NCI-H524 (cell line): ENCODE results near the gene PRKCA.
"Not testable (repeated sequence)": the region's sequence is repeated elsewhere in the genome, so short reads cannot be mapped to it uniquely, and the experiment has no call there.

Experiments used
- DNase-seq, 2 experiments: peaks; one replicate each; lab custom pipeline; 2025; lab: John Stamatoyannopoulos, UW

The PRKCA gene

DNA sequence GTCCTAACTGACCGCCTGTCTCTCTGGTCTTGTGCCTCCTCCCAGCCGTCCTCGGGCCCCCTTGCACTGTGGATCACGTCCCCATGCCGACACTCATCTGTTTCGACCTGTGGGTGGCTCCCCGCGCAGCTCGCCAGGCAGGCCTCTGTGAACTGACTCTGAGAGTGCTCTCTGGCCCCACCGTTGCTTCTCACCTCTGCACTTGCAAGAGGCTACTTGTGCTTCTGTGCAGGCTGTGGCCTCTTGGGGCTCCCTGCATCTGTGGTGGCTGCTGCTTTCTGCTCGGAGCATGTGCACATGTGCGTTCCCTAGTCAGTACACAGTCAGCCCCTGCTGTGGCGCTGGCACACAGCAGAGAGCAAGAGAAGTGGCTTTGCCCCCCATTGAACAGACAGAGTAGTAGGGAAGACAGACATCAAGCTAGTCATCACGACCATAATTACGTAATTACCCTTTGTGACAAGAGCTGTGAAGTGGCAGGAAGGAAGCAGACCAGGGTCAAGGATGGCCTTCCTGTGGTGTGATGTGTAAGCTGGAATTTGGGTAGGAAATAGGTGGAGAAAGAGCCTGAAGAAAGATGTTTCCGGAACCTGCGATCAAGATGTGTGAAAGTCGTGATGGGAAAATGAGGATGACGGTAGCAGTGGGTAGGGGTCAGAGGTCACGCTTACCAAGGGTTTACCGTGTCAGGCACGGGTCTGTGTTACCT is 276.5 kb downstream of the PRKCA start:
- no peak for DNase-seq

DNA sequence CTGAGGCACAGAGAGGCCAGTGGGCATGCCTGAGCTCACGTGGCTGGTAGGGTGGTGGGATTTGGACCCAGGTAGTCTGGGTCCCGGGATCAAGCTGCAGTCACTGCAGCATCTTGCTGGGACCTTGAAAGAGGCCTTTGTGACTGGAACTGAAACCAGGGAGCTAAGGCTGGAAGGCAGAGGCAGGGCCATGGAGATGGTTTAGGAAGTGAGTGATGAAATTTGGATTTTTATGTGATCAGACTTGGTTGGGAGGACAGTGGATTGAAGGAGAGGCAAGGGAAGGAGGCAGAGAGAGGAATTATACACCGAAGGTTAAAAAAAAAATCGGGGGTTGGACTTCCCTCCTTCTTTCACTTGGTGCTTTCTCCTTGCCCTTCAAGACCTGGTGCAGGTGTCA is 277.1 kb downstream of the PRKCA start:
- no peak for DNase-seq

DNA sequence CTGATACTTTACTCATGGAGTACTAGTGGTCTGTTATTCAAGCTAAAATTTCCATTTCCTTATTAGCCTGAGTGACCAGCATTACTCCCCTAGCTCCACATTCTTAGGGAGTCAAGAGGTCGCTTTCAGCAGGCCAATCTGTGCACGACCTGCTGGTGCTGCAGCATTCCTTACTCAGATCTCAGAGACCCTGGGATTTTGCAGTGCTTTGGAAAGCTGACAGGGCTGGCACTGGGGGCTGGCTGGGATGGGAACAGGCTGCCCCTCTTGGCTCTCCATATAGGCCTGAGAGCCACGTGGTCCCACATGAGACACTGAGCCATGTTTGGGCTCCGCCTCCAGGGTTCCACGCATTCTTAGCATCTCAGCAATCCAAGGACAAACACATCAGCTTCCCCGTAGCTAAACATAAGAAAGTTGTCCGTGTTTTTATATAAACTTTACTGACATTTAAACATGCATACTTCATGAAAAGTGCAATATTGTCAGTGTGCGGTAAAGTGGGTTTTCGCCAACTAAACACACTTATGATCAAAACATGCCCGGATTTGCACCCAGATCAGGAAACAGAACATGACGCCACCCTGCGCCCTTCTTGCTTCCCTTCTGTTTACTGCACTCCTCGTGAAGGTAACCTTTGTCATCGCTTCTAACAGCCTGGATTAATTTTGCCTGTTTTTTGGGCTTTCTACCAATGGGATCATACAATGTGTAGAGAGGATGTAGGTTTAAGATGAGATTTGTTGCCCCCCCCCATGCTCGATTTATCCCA is 278.0 kb downstream of the PRKCA start:
- no peak for DNase-seq

GRCh38 chr17:66580956-66581391 is 278.6 kb downstream of the PRKCA start:
- DNase-seq, result no peak

GRCh38 chr17:66582373-66583111 is 280.1 kb downstream of the PRKCA start:
- no peak for DNase-seq

- DNase-seq, result no peak
Observed at GRCh38 chr17:66583112-66583748, 280.8 kb downstream of the PRKCA start.

- no peak for DNase-seq
Observed at GRCh38 chr17:66584927-66585326, 282.5 kb downstream of the PRKCA start.

DNA sequence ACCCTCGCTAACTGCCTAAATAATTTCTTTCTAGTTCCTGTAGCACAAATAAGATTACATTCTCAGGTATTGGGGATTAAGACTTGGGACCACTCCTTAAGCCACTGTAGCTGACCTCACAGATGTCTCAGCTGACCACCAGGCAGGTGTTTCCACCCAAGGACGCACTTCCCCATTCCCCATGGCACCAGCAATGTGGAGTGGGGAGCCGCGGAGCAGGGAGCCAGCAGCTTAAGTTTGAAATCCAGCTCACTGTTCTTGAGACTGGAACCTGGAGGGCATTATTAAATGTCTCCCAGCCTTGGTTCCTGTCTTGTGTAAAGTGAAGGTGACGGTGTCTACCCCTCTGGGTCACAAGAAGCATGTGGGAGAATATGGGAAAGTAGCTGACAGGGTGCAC is 283.1 kb downstream of the PRKCA start:
- no peak for DNase-seq

GRCh38 chr17:66589892-66590291 is 287.5 kb downstream of the PRKCA start:
- no peak for DNase-seq

- no peak for DNase-seq
Observed at GRCh38 chr17:66593116-66593515, 290.7 kb downstream of the PRKCA start.

DNA sequence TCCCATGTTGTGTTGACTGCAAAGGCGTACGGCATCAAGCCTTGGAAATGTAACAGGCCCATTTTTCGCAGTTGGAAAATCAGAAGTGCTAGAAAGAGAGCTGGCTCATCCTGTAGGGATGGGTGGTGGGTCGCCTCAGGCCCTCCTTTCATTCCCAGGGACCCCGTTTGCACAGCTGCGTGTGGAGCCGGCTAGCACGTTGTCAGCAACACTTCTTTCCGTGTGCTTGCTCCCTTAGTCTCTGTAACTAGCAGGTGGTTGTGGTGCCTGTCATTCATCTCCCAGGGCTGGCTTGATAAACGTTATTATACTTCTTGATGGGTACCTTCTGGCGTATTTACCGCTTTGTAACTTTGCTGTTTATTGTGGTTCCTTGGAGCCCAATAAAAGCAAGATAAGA is 293.5 kb downstream of the PRKCA start:
- DNase-seq, result no peak

- DNase-seq, result no peak
Observed at GRCh38 chr17:66602659-66603384, 300.4 kb downstream of the PRKCA start.

GRCh38 chr17:66604376-66604775 is 302.0 kb downstream of the PRKCA start:
- no peak for DNase-seq

DNA sequence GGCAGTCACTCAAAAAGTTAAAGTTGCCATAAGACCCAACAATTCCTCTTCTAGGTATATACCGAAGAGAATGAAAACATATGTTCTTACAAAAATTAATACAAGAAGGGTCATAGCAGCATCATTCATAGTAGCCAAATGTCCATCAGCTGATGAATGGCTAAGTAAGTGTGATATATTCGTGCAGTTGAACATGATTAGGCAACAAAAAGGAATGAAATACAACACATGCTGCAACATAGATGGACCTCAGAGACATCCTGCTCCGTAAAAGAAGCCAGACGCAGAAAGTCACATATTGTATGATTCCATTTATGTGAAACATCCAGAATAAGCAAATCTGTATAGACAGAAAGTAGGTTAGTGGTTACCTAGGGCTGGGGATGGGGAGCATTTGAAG is 303.1 kb downstream of the PRKCA start:
- no peak for DNase-seq

- DNase-seq, result no peak
Observed at GRCh38 chr17:66610361-66611133, 308.1 kb downstream of the PRKCA start.

DNA sequence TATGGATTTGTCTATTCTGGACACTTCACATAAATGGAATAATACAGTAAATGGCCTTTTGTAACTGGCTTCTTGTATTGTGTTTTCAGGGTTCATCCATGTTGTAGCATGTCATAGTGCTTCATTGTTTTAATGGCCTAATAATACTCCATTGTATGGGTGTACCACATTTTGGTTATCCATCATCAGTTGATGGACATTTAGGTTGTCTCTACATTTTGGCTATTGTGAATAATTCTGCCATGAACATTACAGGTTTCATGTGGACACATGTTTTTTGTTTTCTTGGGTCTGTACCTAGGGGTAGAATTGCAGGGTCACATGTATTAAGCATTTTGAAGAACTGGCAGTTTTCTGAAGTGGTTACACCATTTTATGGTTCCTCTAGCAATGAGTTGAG is 309.0 kb downstream of the PRKCA start:
- DNase-seq, result no peak

- DNase-seq, result peak in 1 of 2 experiments; percentile 33
Observed at GRCh38 chr17:66612993-66613392, 310.6 kb downstream of the PRKCA start.

DNA sequence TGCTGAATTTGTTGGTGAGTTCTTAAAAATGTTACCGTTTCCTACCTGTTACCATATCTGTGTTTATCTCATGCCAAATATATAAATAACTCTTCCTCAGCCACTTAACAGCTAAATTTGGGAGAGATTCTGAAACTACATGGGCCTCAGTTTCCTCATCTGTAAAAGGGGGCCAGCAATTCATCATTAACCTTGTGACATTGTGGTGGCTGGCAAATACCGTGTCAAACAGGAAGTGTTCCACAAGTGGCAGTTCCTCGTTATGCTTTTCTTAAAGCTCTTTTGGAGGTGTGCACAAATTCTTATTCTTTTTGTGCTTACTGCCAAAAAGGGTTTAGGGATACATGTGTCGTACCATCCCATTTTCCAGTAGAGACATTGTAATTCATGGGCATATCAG is 312.1 kb downstream of the PRKCA start:
- no peak for DNase-seq

- no peak for DNase-seq
Observed at GRCh38 chr17:66619206-66619605, 316.8 kb downstream of the PRKCA start.

DNA sequence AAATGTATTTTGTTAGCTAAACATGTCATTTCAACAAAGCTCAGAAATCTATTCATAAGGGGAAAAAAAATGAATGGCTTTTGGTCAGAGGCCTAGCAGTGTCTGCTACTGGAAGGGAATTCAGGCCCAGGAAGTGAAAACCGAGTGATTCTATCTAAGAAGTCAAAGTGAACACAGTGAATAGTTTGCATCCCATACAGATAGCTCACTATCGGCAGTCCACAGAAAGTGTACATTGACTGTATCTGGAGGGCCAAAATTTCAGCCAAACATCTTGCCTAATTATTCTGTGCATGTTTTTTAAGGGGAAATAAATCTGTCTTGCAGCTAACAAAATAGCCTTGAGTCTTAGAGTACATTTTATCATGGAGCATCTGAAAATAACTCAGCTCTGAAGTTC is 318.1 kb downstream of the PRKCA start:
- DNase-seq, result no peak

GRCh38 chr17:66624630-66625029 is 322.2 kb downstream of the PRKCA start:
- DNase-seq, result not testable (repeated sequence)
